HL-60 (cell line): Measurements from ENCODE around the gene CPNE2.

Experiments
- DNase-seq, 2 experiments: peaks; one replicate each; pipeline ENCODE4 v3.0.0-alpha.2; 2010 to 2020; ENCODE audit warnings: low read depth in 1 of 2, low spot score in 1 of 2
- H3K27ac ChIP-seq: fragments of 250-450 bp; sonication (Bioruptor Pico); replicated peaks from 2 replicates; pipeline ENCODE4 v1.5.1; 2020; ENCODE audit warnings: mild to moderate bottlenecking, moderate library complexity
- H3K27me3 ChIP-seq: fragments of 250-450 bp; sonication (Bioruptor Pico); 2 replicates; pipeline ENCODE4 v1.5.1; 2021; ENCODE audit warnings: mild to moderate bottlenecking, moderate library complexity; ENCODE audit not compliant: insufficient read depth, poor library complexity, severe bottlenecking
- H3K4me3 ChIP-seq: replicated peaks from 2 replicates; pipeline ENCODE4 v1.5.1; 2011; ENCODE audit warnings: mild to moderate bottlenecking, control low read depth, low read length; ENCODE audit not compliant: insufficient read depth
- GABPA ChIP-seq: IDR thresholded peaks from 2 replicates; pipeline ENCODE4 v1.6.1; 2012; ENCODE audit warnings: low read depth
- POLR2AphosphoS5 ChIP-seq: IDR thresholded peaks from 2 replicates; pipeline ENCODE4 v1.6.1; 2012; ENCODE audit warnings: low read depth
- SPI1 ChIP-seq: IDR thresholded peaks from 2 replicates; pipeline ENCODE4 v1.6.1; 2012; ENCODE audit warnings: low read depth, mild to moderate bottlenecking, borderline replicate concordance
- TF ChIP-seq, protein P1 (sequence below): IDR thresholded peaks from one replicate; pipeline ENCODE4 v1.5.1; 2011; ENCODE audit warnings: low read length, control low read depth, inconsistent platforms; ENCODE audit not compliant: insufficient read depth
- TF ChIP-seq, protein P2 (sequence below): IDR thresholded peaks from 2 replicates; pipeline ENCODE4 v1.6.1; 2012; ENCODE audit warnings: low read depth; ENCODE audit not compliant: insufficient replicate concordance

Gene CPNE2

DNA sequence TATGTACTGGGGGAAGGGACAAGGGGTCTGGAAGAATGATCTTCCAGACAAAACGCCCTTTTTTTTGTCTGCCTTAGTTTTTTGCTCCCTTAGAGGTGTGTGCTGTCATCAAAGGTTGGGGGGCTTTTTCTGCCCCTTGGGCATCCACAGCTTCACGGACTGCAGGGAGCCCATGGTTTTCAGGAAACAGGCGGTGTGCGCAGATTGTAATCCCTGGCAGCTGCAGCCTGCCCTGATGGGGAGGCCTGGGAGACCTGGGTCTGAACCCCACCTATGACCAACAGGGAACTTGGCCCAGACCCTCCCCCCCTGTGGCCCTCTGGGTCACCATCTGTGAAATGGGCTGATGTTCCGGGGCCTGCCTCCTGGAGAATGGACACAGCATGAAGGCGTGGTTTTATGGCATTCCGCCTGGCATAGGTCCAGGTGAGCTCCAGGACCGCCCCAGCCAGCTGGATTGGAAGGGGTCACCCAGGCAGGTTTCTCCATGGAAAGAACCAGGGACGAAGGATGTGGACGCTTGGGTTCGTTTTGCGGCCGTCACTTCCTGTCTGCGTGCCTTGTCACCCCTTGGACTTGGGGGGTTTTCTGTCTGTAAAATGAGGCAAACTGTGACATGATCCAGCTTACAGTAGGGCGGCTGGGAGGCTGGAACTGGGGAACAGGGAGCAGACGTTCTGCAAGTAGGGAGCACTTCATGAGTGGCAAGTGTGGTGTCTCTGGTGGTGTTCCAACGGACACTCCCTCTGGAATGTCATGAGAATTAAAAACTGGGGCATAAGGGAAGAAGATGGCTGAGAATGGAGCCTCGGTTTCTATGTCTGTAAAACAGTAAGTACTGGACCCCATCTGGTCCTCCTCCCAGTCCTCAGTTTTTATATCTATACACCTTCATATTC is 1.5 kb downstream of the CPNE2 start:
- no peaks in the 10 kb centered on the region for H3K27me3 ChIP-seq
- DNase-seq: no peak
- H3K4me3 ChIP-seq: peak overlapping the region; percentile 74
- TF ChIP-seq POLR2AphosphoS5 (no peak), GABPA (no peak), SPI1 (no peak)
- TF ChIP-seq, protein P1, sequence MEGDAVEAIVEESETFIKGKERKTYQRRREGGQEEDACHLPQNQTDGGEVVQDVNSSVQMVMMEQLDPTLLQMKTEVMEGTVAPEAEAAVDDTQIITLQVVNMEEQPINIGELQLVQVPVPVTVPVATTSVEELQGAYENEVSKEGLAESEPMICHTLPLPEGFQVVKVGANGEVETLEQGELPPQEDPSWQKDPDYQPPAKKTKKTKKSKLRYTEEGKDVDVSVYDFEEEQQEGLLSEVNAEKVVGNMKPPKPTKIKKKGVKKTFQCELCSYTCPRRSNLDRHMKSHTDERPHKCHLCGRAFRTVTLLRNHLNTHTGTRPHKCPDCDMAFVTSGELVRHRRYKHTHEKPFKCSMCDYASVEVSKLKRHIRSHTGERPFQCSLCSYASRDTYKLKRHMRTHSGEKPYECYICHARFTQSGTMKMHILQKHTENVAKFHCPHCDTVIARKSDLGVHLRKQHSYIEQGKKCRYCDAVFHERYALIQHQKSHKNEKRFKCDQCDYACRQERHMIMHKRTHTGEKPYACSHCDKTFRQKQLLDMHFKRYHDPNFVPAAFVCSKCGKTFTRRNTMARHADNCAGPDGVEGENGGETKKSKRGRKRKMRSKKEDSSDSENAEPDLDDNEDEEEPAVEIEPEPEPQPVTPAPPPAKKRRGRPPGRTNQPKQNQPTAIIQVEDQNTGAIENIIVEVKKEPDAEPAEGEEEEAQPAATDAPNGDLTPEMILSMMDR: no peak
- TF ChIP-seq, protein P2, sequence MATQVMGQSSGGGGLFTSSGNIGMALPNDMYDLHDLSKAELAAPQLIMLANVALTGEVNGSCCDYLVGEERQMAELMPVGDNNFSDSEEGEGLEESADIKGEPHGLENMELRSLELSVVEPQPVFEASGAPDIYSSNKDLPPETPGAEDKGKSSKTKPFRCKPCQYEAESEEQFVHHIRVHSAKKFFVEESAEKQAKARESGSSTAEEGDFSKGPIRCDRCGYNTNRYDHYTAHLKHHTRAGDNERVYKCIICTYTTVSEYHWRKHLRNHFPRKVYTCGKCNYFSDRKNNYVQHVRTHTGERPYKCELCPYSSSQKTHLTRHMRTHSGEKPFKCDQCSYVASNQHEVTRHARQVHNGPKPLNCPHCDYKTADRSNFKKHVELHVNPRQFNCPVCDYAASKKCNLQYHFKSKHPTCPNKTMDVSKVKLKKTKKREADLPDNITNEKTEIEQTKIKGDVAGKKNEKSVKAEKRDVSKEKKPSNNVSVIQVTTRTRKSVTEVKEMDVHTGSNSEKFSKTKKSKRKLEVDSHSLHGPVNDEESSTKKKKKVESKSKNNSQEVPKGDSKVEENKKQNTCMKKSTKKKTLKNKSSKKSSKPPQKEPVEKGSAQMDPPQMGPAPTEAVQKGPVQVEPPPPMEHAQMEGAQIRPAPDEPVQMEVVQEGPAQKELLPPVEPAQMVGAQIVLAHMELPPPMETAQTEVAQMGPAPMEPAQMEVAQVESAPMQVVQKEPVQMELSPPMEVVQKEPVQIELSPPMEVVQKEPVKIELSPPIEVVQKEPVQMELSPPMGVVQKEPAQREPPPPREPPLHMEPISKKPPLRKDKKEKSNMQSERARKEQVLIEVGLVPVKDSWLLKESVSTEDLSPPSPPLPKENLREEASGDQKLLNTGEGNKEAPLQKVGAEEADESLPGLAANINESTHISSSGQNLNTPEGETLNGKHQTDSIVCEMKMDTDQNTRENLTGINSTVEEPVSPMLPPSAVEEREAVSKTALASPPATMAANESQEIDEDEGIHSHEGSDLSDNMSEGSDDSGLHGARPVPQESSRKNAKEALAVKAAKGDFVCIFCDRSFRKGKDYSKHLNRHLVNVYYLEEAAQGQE: no peak
- H3K27ac ChIP-seq: no peak overlapping the region; the same call in 1 of the 2 replicates

DNA sequence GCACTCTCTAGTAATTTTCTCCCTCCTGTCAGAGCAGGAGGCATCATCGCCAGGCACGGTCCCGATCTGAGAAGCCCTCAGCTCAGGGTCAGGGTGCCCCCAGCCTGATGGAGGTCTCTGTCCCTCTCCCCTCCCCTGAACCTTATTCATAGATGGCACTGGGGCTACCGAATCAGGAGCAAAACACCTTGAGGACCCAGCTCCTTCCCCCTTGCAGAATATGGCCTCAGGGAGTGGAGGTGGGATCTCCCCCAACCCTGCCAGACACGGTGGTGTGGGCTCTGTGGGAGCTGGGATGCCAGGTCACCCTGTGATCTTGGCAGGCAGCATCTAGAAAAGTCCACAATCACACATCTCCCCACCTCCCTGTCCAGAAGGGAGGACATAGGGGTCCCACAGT is 2.5 kb downstream of the CPNE2 start:
- Histone ChIP-seq H3K4me3 (no peak overlapping the region), H3K27ac (no peak overlapping the region)
- no peak for TF ChIP-seq POLR2AphosphoS5
- TF ChIP-seq, protein P2: no peak
- no peak for TF ChIP-seq GABPA
- TF ChIP-seq, protein P1: no peak

DNA sequence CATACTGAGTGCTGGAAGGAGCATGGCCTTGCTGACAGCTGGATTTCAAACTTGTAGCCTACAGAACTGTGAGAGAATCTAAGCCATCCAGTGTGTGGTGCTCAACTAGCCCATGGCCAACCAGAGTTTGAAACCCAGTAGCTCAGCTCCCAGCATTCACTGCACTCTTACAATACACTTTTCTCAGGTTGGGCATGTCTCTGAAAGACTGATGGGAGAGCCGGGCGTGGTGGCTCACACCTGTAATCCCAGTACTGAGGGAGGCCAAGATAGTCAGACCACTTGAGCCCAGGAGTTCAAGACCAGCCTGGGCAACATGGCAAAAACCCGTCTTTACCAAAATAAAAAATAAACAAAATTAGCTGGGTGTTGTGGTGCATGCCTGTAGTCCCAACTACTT is 3.8 kb downstream of the CPNE2 start:
- TF ChIP-seq POLR2AphosphoS5 (no peak), SPI1 (no peak), GABPA (no peak)
- TF ChIP-seq, protein P2: no peak
- TF ChIP-seq, protein P1: no peak
- no peak overlapping the region for H3K27ac ChIP-seq
- DNase-seq: no peak
- H3K4me3 ChIP-seq: no peak overlapping the region
- no peaks in the 10 kb centered on the region for H3K27me3 ChIP-seq

More for the DNA sequence above, 2.5 kb downstream of the CPNE2 start:
- no peak for DNase-seq
- no peaks in the 10 kb centered on the region for H3K27me3 ChIP-seq
